Neural progenitor cell (in vitro differentiated cells): Measurements from ENCODE around the gene VPS33A. TPM values are rescaled to one million over a fixed set of nuclear protein-coding genes. Genes with fewer than 3 reads are reported as not detected.

Experiments
- DNase-seq: peaks from one replicate; pipeline ENCODE4 v3.0.0-alpha.2; 2016; ENCODE audit warnings: low spot score
- H2AFZ ChIP-seq: fragments of 200-600 bp; sonication (generic); replicated peaks from 2 replicates; pipeline ENCODE4 v1.6.1; 2016; ENCODE audit warnings: antibody characterized with exemption
- H3F3A ChIP-seq: fragments of 200-600 bp; sonication (generic); 2 replicates; pipeline ENCODE4 v1.6.1; 2016; ENCODE audit warnings: antibody characterized with exemption, low read depth
- H3K27ac ChIP-seq: fragments of 200-600 bp; sonication (generic); 2 replicates; pipeline ENCODE4 v1.5.1; 2016; ENCODE audit warnings: mild to moderate bottlenecking
- H3K27me3 ChIP-seq: fragments of 200-600 bp; sonication (generic); 2 replicates; pipeline ENCODE4 v1.6.1; 2016; ENCODE audit warnings: mild to moderate bottlenecking, moderate library complexity
- H3K36me3 ChIP-seq: fragments of 200-600 bp; sonication (generic); 2 replicates; pipeline ENCODE4 v1.5.1; 2016
- H3K4me1 ChIP-seq: fragments of 200-600 bp; sonication (generic); 2 replicates; pipeline ENCODE4 v1.6.1; 2016; ENCODE audit warnings: mixed run types
- H3K4me2 ChIP-seq: fragments of 200-600 bp; sonication (generic); 2 replicates; pipeline ENCODE4 v1.6.1; 2016
- H3K4me3 ChIP-seq: fragments of 200-600 bp; sonication (generic); 2 replicates; pipeline ENCODE4 v1.5.1; 2016
- H3K79me2 ChIP-seq: fragments of 200-600 bp; sonication (generic); 2 replicates; pipeline ENCODE4 v1.6.1; 2016; ENCODE audit warnings: low read depth
- H3K9ac ChIP-seq: fragments of 200-600 bp; sonication (generic); 2 replicates; pipeline ENCODE4 v1.6.1; 2016
- H3K9me3 ChIP-seq: fragments of 200-600 bp; sonication (generic); 2 replicates; pipeline ENCODE4 v1.5.1; 2016; ENCODE audit warnings: low read depth
- H4K20me1 ChIP-seq: fragments of 200-600 bp; sonication (generic); 2 replicates; pipeline ENCODE4 v1.6.1; 2016; ENCODE audit warnings: low read depth
- H3K27ac Mint-ChIP-seq: 3 replicates; pipeline ENCODE4 v1.8.0; 2021; ENCODE audit warnings: mixed read lengths
- H3K27me3 Mint-ChIP-seq: 2 replicates; pipeline ENCODE4 v1.8.0; 2022; ENCODE audit warnings: low read depth, mild to moderate bottlenecking, inconsistent platforms, moderate library complexity, mixed read lengths; ENCODE audit not compliant: insufficient read depth
- H3K36me3 Mint-ChIP-seq: 3 replicates; pipeline ENCODE4 v1.8.0; 2021; ENCODE audit warnings: mixed read lengths
- H3K4me1 Mint-ChIP-seq: 3 replicates; pipeline ENCODE4 v1.8.0; 2021; ENCODE audit warnings: mixed read lengths
- H3K4me3 Mint-ChIP-seq: 3 replicates; pipeline ENCODE4 v1.8.0; 2021; ENCODE audit warnings: mild to moderate bottlenecking, moderate library complexity, mixed read lengths
- H3K9me3 Mint-ChIP-seq: 3 replicates; pipeline ENCODE4 v1.8.0; 2020; ENCODE audit warnings: mixed read lengths
- EZH2 ChIP-seq: fragments of 200-600 bp; sonication (generic); IDR thresholded peaks from 2 replicates; pipeline ENCODE4 v1.6.1; 2017; ENCODE audit warnings: antibody characterized with exemption, mild to moderate bottlenecking, moderate library complexity
- EZH2phosphoT487 ChIP-seq: fragments of 200-600 bp; sonication (generic); IDR thresholded peaks from 2 replicates; pipeline ENCODE4 v1.6.1; 2017; ENCODE audit warnings: antibody characterized with exemption
- total RNA-seq: library from RNA; depleted of rRNA; stranded (reverse); fragments of >200 nt; gene quantifications from 2 replicates; pipeline ENCODE4 v1.2.3, GENCODE V29; 2015; ENCODE audit warnings: low replicate concordance
- TF ChIP-seq, protein P1 (sequence below): fragments of 200-600 bp; sonication (generic); IDR thresholded peaks from 2 replicates; pipeline ENCODE4 v1.5.1; 2017; ENCODE audit warnings: antibody characterized with exemption, mild to moderate bottlenecking

VPS33A gene
- total RNA-seq, 1 donor from 2014 or later = 42.0 TPM

DNA sequence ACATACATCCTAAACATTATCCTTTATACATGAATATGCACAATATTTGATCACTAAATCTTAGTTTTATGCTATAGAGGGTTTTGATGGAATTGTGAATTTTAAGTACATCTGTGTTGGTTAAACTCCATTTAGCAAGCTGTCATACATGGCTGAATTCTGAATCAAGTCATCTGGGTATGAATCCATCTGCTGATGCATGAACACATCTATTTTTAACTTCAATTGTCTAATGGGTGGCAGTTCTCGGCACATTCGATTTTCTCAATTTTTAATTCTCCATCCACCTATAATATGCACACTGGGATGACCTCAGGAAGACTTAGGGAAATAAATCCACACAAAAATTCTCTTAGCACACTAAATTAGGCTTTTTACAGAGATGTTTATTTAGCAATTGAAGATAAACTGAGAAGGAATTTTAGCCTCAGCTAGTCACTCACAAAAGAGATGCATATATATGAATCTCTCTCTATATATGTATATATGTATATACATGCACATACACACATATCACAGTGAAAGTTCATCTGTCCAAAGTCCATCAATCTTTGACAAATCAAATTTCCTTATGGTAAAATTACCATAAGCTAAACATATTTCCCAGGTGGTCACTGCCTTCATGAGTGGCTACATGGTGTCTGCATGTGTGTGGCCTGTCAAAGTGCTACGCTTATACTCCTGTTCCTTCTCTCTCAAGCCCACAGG is 44.5 kb upstream of the VPS33A start:
- H3K4me2 ChIP-seq = no peak overlapping the region
- H3K36me3 ChIP-seq = no peaks in the 10 kb centered on the region
- H2AFZ ChIP-seq = no peak overlapping the region
- no peak overlapping the region for H3K4me3 ChIP-seq
- no peak overlapping the region for H3K4me3 Mint-ChIP-seq
- H4K20me1 ChIP-seq = no peaks in the 10 kb centered on the region
- H3K27me3 ChIP-seq = no peaks in the 10 kb centered on the region
- TF ChIP-seq, protein P1, sequence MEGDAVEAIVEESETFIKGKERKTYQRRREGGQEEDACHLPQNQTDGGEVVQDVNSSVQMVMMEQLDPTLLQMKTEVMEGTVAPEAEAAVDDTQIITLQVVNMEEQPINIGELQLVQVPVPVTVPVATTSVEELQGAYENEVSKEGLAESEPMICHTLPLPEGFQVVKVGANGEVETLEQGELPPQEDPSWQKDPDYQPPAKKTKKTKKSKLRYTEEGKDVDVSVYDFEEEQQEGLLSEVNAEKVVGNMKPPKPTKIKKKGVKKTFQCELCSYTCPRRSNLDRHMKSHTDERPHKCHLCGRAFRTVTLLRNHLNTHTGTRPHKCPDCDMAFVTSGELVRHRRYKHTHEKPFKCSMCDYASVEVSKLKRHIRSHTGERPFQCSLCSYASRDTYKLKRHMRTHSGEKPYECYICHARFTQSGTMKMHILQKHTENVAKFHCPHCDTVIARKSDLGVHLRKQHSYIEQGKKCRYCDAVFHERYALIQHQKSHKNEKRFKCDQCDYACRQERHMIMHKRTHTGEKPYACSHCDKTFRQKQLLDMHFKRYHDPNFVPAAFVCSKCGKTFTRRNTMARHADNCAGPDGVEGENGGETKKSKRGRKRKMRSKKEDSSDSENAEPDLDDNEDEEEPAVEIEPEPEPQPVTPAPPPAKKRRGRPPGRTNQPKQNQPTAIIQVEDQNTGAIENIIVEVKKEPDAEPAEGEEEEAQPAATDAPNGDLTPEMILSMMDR = no peak
- H3F3A ChIP-seq = no peaks in the 10 kb centered on the region
- H3K79me2 ChIP-seq = no peaks in the 10 kb centered on the region
- peaks cover 16% of the 10 kb centered on the region for H3K36me3 Mint-ChIP-seq
- H3K27ac Mint-ChIP-seq = no peak overlapping the region
- DNase-seq = no peak
- H3K4me1 ChIP-seq = no peaks in the 10 kb centered on the region
- H3K27me3 Mint-ChIP-seq = peaks cover 2% of the 10 kb centered on the region
- H3K9ac ChIP-seq = no peak overlapping the region
- H3K4me1 Mint-ChIP-seq = peaks cover 2% of the 10 kb centered on the region
- H3K9me3 Mint-ChIP-seq = no peaks in the 10 kb centered on the region
- no peak overlapping the region for H3K27ac ChIP-seq
- H3K9me3 ChIP-seq = no peaks in the 10 kb centered on the region

DNA sequence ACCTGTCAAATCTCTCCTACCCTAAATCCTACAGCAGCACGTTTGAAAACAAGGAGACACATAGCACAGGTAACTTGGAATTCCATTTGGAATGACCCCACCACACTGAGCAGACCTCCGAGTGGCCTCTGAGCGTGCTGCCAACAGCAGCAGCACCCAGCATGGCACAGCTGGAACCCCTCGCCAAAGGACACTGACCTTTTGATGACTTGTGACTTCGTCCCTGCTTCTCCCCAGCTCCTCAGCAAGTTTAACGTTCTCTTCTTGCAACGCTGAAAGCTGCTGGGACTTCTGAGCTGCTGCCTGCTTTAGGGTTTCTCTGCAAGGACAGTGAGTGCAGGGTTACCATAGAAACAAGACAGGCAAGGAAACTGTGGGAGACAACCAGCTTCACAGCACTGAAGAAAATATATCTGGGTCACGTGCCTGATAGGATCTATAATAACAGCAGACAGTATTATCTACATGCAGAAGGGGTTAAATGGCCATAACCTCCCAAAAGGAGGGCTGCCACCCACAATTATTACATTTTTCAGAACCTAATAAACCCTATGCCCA is 43.3 kb upstream of the VPS33A start:
- TF ChIP-seq EZH2 = no peak
- no peak for TF ChIP-seq EZH2phosphoT487
- TF ChIP-seq, protein P1 = no peak
- no peak overlapping the region for H3K4me3 ChIP-seq
- H3K4me1 ChIP-seq = no peaks in the 10 kb centered on the region
- Mint-ChIP-seq H3K36me3 (peaks cover 9% of the 10 kb centered on the region), H3K4me1 (peaks cover 2% of the 10 kb centered on the region), H3K9me3 (no peaks in the 10 kb centered on the region), H3K4me3 (no peak overlapping the region), H3K27ac (no peak overlapping the region), H3K27me3 (peaks cover 2% of the 10 kb centered on the region)
- no peak overlapping the region for H3K27ac ChIP-seq
- no peaks in the 10 kb centered on the region for H3K27me3 ChIP-seq
- no peaks in the 10 kb centered on the region for H3K9me3 ChIP-seq
- no peak overlapping the region for H3K9ac ChIP-seq
- H3K4me2 ChIP-seq = no peak overlapping the region
- H3K36me3 ChIP-seq = no peaks in the 10 kb centered on the region
- H2AFZ ChIP-seq = no peak overlapping the region
- no peaks in the 10 kb centered on the region for H3K79me2 ChIP-seq
- no peaks in the 10 kb centered on the region for H4K20me1 ChIP-seq
- no peak for DNase-seq
- no peaks in the 10 kb centered on the region for H3F3A ChIP-seq

GRCh38 chr12:122308811-122309210 is 42.5 kb upstream of the VPS33A start:
- no peaks in the 10 kb centered on the region for H3K4me1 ChIP-seq
- Mint-ChIP-seq H3K27ac (no peak overlapping the region), H3K9me3 (no peaks in the 10 kb centered on the region), H3K27me3 (peaks cover 2% of the 10 kb centered on the region), H3K4me1 (peaks cover 2% of the 10 kb centered on the region), H3K36me3 (peaks cover 9% of the 10 kb centered on the region), H3K4me3 (no peak overlapping the region)
- no peaks in the 10 kb centered on the region for H3K79me2 ChIP-seq
- no peak overlapping the region for H2AFZ ChIP-seq
- H3K4me3 ChIP-seq = no peak overlapping the region
- no peak overlapping the region for H3K4me2 ChIP-seq
- TF ChIP-seq, protein P1 = no peak
- TF ChIP-seq EZH2 (no peak), EZH2phosphoT487 (no peak)
- DNase-seq = no peak
- no peaks in the 10 kb centered on the region for H3K27me3 ChIP-seq
- no peaks in the 10 kb centered on the region for H4K20me1 ChIP-seq
- no peaks in the 10 kb centered on the region for H3K9me3 ChIP-seq
- H3F3A ChIP-seq = no peaks in the 10 kb centered on the region
- no peaks in the 10 kb centered on the region for H3K36me3 ChIP-seq
- H3K27ac ChIP-seq = no peak overlapping the region
- H3K9ac ChIP-seq = no peak overlapping the region
